Effector CD8-positive, alpha-beta T cell (primary cell): ENCODE data around the gene XAB2.
A peak's percentile ranks its signal among the peaks of the same experiment; 100 is the strongest.

Experiments used
- DNase-seq: peaks from one replicate; lab custom pipeline; 2025; lab: John Stamatoyannopoulos, UW
- total RNA-seq, 4 experiments: gene quantifications; one replicate each; lab custom pipeline; 2026; lab: John Stamatoyannopoulos, UW

XAB2 gene
- total RNA-seq: 90.6 to 130 (median 102) reads per million in 4 experiments

DNA sequence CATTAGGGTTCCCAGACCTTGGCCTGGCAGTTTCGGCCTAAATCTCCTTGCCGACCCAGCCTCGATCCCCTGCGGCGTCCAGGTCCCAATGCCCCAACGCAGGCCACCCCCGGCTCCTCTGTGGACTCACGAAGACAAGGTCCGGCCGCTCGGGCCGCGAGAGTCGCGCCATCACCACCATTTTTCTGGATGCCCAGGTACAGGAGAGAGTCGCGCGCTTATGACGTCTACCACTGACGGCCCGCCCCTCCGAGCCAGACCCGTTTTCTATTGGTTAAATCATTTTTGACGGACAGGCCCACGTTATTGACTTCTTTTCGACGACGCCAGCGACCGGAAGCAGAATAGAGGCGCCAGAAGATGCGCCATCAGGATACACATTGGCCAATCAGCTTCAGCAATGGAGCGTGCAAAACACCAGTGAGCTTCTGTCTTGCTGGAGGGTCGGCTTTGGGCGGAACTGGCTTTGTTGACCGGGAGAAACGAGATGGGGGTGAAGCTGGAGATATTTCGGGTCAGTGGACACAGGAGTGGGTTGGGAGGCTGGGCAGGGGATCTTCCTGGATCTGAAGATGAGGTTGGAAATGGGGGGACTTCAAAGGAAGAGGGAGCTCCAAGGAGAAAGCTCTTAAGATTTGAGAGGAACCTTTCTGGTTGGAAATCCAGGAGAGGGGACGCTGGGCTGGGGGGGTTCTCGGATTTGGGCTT, at the start of gene XAB2, which contains the start of gene PET100:
Gene XAB2 (minus strand): TSS at position 199 of the 708 bp plus-strand sequence. CDS start 18 bp downstream, at position 181.
Gene PET100 (plus strand): TSS at position 447 of the 708 bp plus-strand sequence. CDS start 41 bp downstream, at position 488.
- DNase-seq: peak; percentile 92

DNA sequence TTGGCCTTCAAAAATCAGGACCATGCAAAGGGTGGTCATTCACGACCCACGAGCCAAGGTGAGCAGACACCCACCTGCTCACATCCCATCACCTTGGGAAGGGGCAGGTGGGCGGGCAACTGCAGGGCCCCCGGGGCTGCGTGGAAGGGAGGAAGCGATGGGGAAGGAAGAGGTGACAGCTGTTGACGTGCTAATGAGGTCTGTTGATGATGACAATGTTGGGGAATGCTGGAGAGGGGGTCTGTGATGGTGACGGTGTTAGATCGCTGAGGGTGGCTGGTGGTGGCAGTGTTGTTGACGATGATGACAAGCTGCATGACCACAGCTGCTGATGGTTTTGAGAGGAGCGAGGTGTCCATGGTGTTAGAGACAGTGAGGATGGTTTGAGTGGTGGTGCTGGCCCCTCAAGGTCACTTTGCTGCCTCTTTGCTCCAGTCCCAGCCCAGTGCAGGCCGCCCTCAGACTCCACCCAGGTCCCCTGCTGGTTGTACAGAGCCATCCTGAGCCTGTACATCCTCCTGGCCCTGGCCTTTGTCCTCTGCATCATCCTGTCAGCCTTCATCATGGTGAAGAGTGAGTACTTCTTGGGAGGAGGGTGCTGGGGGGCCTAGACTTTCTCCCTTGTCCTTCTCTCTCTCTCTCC, 48.4 kb upstream of the XAB2 start:
- DNase-seq: no peak

DNA sequence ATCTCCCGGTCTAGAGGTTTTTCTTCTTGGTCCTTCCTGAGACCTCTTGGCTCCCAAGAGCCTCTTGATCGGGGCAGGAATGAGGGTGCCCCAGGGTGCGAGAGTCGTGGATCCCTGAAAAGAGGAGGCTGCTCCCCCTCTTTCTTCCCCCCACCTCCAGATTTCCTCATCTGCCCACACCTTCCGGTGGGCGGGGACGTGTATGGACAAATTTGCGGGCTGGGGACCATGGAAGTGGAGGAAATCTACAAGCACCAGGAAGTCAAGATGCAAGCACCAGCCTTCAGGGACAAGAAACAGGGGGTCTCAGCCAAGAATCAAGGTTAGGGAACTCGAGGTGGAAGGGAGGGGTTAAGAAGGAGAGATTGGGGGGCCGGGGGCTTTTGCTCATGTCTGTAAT, 47.5 kb upstream of the XAB2 start, which contains the start of gene MCEMP1:
Gene MCEMP1 (plus strand): TSS at position 237 of the 400 bp plus-strand sequence. CDS start 31 bp downstream, at position 268.
- DNase-seq: no peak

DNA sequence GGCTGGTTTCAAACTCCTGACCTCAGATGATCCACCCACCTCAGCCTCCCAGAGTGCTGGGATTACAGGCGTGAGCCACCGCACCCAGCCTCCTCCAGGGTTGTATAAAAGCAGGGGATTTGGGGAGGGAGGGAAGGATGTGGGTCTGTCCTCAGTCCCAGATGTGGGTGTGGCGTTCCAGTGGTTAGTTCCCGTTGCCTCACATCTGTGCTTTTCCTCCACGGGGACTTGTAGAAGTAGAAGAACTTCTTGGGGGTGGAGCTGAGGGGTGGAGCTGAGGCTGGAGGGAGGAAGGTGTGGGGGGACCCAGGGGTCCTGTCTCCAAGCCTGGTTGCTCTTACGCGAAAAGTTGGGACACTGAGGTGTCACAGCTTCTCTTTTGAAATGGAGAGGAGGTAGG, 47.0 kb upstream of the XAB2 start:
- DNase-seq: no peak

DNA sequence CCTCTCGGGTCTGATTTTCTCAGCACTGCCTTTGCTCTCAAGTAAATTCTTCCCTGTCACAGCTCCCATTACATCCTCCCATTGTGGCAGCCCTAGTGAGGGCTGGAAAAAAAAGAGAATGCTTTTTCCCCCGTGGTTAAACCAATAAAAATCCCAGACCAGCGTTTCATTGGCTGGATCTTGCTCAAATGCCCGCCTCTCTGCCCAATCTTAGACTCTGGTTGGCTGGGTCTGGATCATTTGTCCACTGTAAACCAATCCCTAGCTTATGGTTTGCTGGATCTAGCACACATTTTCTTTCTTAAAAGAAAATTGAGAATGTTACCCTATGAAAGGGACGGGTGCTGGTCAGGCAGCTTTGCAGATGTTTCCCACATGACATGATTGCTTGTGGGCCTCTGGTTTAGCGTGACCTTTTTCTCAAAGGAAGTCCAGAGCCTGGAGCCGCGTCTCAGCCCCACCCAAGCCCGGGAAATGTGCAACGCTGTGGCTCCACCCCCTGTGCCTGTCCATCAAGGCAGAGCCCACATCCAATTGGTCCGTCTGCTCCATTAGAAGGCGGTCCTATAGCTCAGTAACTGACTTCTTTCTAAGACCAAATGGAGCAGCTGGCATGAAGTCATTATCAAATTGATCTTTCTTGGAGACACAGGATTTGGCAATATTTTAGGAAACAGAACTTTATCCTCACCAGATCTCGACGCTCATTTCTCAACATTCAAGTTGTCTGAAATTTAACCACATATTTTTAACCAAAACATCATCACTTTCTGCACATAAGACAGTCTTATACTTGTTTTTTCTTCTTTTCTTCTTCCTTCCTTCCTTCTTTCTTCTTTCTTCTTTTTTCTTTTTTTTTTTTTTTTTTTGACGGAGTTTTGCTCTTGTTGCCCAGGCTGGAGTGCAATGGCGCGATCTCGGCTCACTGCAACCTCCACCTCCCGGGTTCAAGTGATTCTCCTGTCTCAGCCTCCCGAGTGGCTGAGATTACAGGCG, 45.0 kb upstream of the XAB2 start:
- no peak for DNase-seq

DNA sequence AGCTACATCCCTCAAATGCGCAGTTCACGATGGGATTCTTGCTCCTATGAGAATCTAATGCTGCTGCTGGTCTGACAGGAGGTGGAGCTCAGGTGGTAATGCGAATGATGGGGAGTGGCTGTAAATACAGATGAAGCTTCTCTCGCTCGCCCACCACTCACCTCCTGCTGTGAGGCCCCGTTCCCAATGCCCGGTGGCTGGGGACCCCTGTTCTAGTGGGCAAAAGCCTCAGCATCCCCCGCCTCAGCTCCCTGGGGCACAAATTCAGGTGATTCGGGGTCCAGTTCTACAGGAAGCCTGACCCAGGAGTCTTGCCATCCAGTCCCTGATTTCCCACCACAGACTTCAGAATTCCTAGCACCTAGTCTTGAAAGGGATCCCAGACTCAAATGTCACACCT, 43.2 kb upstream of the XAB2 start:
- DNase-seq: no peak

DNA sequence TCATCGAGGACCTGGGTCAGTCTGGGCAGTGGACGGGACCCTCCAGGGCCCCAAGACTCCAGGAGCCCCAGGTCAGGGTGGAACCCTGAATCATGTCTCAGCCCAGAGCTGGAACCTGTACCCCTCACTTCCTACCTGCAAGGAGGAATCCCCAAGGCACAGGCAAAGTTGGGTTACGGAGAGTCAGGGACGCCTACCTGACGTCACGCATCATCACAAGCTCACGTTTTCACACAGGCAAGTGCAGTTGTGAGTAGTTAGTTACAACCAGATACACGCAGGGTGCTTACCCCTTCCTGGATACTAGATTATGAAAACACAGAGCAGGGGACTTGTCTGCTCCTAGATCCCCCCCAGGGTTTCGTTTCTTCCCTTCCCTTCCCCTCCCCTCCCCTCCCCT, 41.4 kb upstream of the XAB2 start:
- no peak for DNase-seq

DNA sequence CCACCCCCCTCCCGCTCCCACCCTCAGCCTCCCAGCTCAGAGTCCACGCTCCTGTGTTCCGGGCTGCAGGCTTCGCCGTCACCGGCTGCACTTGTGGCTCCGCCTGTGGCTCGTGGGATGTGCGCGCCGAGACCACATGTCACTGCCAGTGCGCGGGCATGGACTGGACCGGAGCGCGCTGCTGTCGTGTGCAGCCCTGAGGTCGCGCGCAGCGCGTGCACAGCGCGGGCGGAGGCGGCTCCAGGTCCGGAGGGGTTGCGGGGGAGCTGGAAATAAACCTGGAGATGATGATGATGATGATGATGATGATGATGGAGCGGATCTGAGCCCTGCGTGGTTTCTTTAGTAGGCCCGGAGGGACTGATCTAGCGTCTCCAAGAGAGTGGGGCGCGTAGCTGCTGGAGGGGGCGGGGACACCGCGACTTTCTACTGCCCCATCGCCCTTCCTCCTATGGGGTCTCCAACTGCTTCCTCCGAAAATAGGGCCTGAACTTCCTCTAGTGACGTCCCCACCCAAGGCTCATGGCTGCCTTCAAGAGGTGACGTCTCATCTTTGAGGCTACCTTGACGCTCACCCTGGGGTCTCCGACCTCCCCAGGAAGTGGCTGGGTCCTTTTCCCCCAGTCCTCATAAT, 40.9 kb upstream of the XAB2 start:
- no peak for DNase-seq

DNA sequence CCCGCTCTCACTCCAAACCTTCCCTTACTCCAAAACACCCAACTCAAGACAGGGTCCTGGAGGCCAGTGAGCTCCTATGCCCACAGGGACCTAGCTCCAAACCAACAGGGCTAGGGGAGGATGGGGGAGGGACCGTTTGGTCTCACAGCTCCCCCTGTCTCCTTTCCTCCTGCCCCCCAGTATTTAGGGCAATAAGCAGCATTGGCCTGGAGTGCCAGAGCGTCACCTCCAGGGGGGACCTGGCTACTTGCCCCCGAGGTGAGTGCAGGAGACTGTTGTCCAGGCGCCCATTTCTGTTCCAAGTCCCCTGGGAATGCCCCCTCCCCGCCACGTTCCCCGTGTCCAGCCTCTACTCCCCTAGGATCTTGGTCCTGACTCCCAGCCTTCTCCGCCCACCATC, 40.3 kb upstream of the XAB2 start:
- DNase-seq: no peak

DNA sequence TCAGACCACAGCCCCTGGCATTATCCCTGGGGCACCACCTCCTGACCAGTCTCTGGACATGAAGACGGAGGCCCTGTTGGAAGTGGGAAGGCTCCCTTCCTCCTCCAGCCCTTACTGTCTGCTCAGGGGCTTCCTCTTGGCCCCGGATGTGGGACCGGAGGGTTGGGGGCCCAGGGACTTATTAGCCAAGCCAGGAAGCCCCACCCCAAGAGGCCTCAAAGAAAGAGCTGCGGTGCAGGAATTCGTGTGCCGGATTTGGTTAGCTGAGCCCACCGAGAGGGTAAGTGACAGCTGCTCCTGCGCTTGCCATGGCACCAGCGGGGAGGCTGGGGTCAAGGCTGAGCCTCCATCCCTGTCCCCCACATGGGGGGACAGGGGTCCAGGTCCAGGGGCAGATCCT, 39.5 kb upstream of the XAB2 start, which contains the start of gene RETN:
Gene RETN (plus strand): TSS at position 208 of the 400 bp plus-strand sequence. CDS start 278 bp downstream, outside the sequence.
- no peak for DNase-seq

DNA sequence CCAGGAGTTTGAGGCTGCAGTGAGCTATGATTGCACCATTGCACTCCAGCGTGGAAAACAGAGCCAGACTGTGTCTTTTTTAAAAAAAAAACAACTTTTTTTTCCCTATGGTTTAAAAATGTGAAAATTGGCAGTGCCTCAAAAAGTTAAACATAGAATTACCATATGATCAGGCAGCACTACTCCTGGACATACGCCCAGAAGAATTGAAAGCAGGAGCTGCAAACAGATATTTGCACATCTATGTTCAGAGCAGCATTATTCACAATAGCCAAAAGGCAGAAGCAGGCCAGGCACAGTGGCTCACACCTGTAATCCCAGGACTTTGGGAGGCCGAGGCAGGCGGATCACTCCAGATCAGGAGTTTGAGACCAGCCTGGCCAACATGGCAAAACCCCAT, 35.7 kb upstream of the XAB2 start:
- no peak for DNase-seq

DNA sequence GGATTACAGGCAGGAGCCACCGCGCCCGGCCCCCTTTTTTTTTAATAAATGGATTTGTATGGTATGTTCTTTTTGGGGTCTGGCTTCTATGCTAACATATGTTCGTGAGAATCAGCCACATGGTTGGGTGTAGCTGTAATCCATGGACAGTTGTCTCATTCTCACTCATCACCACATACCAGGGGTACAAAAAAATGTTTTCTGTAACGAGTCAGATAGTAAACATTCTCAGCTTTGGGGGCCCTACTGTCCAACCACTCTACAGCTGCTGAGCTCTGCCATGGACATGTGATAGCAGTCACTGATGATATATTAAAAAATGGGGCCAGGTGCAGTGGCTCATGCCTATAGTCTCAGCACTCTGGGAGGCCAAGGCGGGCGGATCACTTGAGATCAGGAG, 34.4 kb upstream of the XAB2 start:
- DNase-seq: no peak

DNA sequence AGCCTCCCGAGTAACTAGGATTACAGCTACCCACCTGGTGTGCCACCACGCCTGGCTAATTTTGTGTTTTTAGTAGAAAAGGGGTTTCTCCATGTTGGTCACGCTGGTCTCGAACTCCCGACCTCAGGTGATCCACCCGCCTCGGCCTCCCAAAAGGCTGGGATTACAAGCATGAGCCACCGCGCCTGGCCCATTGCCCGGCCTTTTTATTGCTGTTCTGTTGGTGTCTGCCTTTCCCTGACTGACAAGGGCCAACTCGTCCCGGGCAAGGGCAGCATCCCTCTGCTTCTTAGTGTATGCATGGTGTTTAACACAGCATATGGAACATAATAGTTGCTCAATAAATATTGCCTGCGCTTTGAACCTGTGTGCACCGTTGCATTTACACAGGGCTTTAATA, 33.3 kb upstream of the XAB2 start:
- no peak for DNase-seq

DNA sequence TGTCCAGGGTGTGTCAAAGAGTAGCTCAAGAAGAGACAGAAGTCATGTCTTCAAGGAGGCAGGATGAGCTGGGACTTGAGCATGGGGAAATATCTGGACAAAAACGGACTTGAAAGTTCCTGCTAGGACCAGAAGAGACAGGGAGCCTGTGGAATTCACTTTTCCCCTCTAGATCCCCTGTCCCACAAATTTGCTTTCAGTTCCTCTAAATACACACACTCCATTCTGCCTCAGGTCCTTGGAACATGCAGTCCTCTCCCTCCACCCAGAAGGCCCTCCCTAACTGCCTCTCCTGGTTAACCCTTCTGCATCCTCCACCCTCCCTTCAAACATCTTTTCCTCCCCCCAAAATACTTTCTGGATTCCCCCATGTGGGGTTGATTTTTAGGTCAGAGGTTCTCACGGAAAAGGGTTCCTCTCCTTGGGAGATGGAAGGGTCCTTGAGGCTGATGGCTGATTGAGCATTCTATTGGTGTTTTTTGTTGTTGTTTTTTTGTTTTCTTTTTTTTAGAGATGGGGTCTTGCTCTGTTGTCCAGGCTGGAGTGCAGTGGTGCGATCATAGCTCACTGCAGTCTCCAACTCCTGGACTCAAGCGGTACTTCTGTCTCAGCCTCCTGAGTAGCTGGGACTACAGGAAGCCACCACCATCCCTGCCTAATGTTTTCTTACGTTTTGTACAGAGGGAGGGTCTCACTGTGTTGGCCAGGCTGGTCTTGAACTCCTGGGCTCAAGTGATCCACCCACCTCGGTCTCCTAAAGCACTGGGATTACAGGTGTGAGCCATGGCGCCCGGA, 32.6 kb upstream of the XAB2 start:
- no peak for DNase-seq

DNA sequence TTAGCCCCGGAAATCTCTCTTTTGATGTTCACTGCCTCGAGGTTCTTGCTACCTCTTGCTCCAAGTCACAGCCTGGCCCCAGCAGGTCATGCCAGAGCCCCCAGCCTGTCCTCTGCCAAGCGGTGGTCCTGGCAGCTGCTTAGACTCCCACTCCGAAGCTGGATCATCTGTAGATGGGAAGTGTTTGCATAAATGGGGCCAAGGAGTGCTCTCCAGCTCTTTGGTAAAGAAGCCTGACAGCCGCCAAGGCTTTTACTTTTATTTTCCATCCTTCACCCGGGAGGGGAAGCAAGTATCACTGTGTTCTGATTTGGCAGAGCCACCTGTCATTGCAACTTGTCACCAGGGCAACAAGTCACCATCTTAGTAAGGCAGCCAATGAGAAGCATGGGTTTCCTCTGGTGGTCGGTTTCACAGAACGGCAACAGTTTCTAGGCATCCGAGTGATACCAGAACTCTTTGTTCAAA, 28.9 kb upstream of the XAB2 start:
- no peak for DNase-seq

DNA sequence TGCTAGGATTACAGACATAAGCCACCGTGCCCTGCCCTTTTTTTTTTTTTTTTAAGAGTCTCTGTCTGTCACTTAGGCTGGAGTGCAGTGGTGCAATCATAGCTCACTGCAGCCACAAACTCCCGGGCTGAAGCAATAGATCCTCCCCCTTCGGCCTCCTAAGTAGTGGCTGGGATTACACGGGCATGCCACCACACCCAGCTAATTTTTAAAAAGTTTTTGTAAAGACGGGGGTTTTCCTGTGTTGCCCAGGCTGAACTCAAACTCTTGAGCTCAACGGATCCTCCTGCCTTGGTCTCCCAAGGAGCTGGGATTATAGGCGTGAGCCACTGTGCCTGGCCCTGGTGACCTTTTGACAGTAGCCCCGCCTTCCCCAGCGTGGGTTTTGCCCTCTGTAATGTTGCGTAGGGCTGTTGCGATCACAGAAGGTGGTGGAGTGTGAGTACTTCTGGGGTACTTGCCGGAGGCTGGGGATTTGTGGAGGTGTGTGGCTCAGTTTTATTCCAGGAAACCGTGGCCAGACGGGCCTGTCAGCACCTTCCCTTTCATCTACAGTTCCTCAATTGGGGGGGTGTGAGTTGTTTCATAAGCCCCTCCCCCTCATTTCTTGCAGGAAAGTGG, 27.9 kb upstream of the XAB2 start:
- DNase-seq: no peak

DNA sequence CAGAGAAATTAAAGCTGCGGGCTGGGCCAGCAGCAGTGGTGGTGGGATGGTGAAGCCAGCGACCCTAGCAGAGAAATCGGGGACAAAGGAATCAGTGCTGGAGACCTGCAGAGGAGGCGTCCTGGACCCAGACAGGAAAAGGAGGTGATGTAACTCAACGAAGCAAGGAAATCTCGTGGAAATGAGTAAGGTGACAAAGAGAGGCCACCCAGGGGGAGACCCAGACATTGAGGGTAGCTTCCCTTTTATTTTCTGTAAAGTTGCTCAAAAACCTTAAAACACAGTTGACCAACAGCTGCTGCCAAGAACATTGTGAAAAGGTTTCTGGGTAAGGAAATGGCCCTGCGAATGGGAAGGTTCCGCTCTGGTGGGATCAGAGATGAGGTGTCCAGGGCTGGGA, 26.2 kb upstream of the XAB2 start:
- DNase-seq: no peak

DNA sequence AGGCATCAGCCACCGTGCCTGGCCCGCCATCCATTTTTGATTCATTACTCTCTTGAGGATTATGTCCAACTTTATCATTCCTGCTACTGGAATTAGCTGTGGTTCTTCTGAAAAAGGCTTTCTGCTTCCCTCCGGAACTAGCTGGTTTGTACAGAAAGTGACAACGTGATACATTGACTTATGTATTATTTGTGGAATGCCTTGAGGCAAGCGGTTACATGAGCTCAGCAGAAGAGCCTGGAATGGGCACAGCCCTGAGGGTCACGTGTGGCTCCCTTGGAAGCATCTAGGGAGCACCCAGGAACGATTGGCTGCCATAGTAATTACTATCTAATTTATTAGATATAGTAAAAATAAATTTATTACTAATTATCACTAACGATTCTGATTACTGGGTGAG, 25.1 kb upstream of the XAB2 start:
- no peak for DNase-seq

DNA sequence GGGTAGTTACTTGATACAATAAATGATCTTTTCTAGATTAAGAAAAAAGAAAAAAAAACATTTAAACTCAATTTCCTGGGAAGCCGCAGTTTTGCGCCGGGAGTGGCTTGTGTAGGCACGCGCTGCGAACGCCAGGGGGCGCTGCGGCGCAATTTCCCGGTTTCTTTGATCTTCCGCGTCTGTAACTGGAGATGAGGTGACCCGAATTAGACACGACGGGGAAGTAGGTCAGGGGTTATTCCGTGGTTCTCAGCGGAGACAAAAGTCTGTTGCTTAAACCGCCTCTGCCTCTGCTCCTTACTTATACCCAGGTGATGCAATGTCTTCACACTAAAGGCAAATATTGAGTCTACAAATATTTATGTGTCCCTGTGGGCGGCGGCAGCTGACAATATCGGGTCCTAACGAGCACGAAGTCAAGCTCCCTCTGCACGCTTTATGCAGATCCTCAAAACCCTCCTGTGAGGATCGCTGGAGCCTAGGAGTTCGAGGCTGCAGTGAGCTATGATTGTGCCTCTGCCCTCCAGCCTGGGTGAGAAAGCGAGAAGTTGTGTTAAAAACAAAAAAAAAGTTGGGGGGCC, 22.8 kb upstream of the XAB2 start:
- DNase-seq: peak; percentile 86

DNA sequence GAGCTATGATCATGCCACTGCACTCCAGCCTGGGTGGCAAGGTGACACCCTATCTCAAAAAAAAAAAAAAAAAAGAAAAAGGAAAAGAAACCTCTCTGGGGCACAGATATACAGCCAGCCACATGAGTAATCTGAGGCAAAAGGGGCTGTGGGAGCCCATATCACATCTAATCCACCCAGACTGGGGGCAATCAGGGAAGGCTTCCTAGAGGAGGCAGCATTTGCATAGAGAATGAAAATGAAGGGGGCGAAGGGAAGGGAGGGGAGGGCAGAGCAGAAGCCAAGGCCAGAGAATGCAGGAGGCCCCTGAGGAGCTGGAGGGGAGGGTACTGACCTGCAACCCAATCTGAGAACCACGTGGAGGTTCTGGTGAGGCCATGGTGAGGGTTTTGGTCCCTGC, 20.8 kb upstream of the XAB2 start:
- no peak for DNase-seq
